Dendritic cell treated with granulocyte-macrophage colony-stimulating factor and Interleukin-4, amounts not matched to agents 40 ng/mL and 50 ng/mL, for 4 days (primary cell): ENCODE data around the gene RASEF.

Experiments
- H3K27ac Mint-ChIP-seq: one replicate; pipeline ENCODE4 v1.8.0; 2022; ENCODE audit warnings: mild to moderate bottlenecking, mixed read lengths
- H3K27me3 Mint-ChIP-seq: one replicate; pipeline ENCODE4 v1.8.0; 2022; ENCODE audit warnings: mild to moderate bottlenecking, mixed read lengths
- H3K36me3 Mint-ChIP-seq: one replicate; pipeline ENCODE4 v1.8.0; 2022; ENCODE audit warnings: low read depth, mixed read lengths
- H3K4me1 Mint-ChIP-seq: one replicate; pipeline ENCODE4 v1.8.0; 2022; ENCODE audit warnings: low read depth, mixed read lengths
- H3K4me3 Mint-ChIP-seq: one replicate; pipeline ENCODE4 v1.8.0; 2022; ENCODE audit warnings: mild to moderate bottlenecking, moderate library complexity, mixed read lengths
- H3K9me3 Mint-ChIP-seq: one replicate; pipeline ENCODE4 v1.8.0; 2022; ENCODE audit warnings: mixed read lengths
- intact Hi-C: fragments of 100-400 bp; cut with micrococcal nuclease; formaldehyde crosslinking; loops from one replicate; pipeline ENCODE4 v1.15.0; 2022

The RASEF gene

DNA sequence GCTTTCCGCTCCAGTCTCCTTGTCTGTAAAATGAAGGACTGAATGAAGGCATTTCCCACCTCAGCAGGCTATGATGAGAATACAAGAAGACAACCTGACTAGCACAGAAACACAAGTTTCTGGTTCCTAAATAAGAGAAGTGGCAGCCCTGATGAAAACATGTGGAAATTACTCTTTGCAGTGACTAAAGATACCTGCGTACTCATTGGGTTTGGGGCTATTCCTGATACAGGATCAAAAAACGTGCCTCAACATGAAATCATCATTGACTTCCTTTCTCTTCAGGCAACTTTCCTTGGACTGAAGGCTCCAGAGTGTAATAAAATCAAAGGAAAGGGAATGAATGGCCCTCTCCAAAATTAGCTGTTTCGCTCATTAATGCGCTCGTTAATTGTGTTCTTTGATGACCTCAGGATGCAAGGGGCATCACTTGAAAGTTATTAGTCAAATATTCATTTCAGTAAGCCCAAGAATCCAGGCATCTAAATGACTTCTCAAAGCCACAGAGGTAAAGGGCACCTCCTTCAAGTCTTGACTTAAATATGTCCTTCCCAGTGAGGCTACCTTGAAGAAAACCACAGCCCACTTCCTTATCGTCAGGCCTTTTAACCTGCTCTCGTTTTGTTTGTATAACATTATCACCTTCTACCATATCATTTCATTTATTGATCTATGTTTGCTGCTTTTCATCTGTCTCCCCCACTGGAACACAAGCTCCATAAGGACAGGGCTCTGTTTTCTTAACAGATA is 68.9 kb downstream of the RASEF start:
- Mint-ChIP-seq H3K27ac (no peak overlapping the region), H3K4me1 (no peaks in the 10 kb centered on the region), H3K36me3 (no peaks in the 10 kb centered on the region), H3K4me3 (no peak overlapping the region), H3K27me3 (no peaks in the 10 kb centered on the region), H3K9me3 (no peaks in the 10 kb centered on the region)
- intact Hi-C loops = no loop called here

DNA sequence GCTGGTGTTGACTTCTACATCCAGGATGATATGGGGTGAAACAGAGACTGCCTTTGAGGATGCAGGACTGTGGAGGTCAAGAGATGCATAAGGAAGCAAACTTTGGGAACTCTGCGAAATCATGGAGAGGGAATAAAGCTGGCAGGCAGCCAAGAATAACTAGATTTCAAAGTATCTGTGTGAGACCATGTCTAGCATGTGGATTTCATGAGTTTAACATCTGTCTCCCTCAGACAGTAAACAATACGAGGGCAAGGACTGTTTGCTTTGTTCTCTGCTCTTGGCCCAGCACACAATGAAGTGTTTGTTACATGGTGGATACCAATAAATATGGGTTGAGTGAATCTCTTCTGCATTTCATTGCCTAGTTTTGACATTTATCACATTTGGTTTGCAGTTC is 71.3 kb downstream of the RASEF start:
- intact Hi-C loops = no loop called here
- Mint-ChIP-seq H3K9me3 (no peaks in the 10 kb centered on the region), H3K4me3 (no peak overlapping the region)

DNA sequence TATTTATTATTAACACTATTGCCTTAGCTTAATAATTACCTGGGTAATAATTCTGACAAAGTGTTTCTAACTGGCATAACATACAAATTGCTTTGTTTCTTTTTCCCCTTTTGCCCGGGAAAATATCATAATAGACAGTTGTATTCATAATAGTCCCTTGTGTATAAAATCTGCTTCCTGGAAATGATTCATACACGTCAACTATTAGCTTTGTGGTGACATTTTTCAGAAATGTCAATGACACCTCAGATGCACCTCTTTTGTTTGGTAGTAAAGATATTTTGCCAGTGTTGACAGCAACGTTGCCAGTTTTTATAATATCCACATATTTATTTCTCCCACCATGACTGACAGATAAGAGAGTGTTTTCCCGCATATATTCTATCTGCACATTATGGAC is 73.0 kb downstream of the RASEF start:
- Mint-ChIP-seq H3K9me3 (peaks cover 14% of the 10 kb centered on the region), H3K4me1 (no peaks in the 10 kb centered on the region), H3K27ac (no peak overlapping the region), H3K4me3 (no peak overlapping the region), H3K36me3 (no peaks in the 10 kb centered on the region), H3K27me3 (no peaks in the 10 kb centered on the region)
- intact Hi-C loops = no loop called here

More for the DNA sequence above, 71.3 kb downstream of the RASEF start:
- H3K27me3 Mint-ChIP-seq = no peaks in the 10 kb centered on the region
- no peak overlapping the region for H3K27ac Mint-ChIP-seq
- H3K36me3 Mint-ChIP-seq = no peaks in the 10 kb centered on the region
- no peaks in the 10 kb centered on the region for H3K4me1 Mint-ChIP-seq

DNA sequence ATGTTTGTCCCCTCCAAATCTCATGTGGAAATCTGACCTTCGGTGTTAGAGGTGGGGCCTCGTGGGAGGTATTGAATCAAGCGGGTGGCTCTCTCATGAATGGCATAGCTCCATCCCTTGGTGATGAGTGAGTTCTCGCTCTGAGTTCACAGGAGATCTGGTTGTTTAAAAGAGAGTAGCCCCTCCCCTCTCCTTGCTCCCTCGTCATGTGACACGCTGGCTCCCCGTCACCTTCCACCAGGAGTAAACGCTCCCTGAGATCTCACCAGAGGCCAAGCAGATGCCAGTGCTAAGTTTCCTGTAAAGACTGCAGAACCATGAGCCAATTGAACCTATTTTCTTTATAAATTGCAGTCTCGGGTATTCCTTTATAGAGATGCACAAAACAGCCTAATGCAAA is 74.5 kb downstream of the RASEF start:
- no peaks in the 10 kb centered on the region for H3K27me3 Mint-ChIP-seq
- H3K4me3 Mint-ChIP-seq = no peak overlapping the region
- H3K36me3 Mint-ChIP-seq = no peaks in the 10 kb centered on the region
- no peaks in the 10 kb centered on the region for H3K4me1 Mint-ChIP-seq
- H3K9me3 Mint-ChIP-seq = peaks cover 17% of the 10 kb centered on the region
- H3K27ac Mint-ChIP-seq = no peak overlapping the region
- intact Hi-C loops = no loop called here

DNA sequence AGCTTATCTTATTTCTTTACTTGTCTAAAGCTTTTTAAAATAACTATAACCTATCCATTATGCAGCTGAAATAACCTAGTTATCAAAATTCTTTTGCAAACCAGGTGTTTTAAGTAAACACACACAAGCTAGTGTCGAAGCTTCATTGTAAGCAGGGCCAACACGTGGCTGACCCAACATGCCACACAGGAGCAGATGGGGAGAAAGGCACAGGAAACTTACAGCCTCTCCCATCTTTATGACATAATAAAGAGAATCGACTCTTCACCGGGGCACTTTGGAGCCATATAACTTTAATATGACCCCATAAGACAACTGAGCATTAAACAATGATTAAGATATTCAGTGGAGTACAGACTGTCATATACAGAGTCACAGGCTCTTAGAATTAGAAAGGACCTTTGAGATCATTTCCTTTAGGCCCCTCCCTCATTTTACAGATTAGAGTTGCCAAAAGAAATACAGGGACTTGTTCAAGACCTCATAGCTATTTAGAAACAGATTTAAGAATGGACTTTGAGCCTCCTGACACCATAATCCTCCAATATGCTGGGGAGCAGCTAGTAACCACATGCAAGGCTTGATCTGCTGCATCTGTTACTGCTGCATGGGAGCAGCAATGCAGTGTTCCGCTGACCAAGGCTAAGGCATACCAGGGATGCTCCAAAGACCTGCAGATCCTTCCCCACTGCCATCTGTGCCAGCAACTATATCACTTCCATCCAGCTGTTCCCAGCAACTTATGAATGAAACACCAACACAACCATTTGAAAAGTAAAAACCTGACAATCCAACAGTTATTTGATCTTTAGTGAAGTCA is 75.4 kb downstream of the RASEF start:
- H3K27ac Mint-ChIP-seq = no peak overlapping the region
- no peaks in the 10 kb centered on the region for H3K4me1 Mint-ChIP-seq
- H3K36me3 Mint-ChIP-seq = no peaks in the 10 kb centered on the region
- H3K4me3 Mint-ChIP-seq = no peak overlapping the region
- H3K9me3 Mint-ChIP-seq = peaks cover 17% of the 10 kb centered on the region
- intact Hi-C loops = no loop called here
- H3K27me3 Mint-ChIP-seq = no peaks in the 10 kb centered on the region

DNA sequence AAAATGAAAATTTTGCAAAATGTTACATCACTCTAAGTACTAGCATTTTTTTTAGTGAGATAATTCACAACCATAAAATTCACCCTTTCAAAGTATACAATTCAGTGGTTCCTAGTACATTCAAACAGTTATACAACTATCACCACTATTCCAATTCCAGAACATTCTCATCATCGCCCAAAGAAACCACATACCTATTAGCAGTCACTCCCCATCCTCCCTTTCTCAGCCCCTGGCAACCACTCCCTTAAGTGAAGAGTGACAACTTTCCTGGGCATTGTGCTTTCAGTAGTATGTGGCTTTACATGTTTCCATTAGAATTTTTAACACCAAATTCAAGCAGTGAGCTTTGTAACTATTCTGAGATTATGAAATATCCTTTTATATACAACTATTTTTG is 81.4 kb downstream of the RASEF start:
- Mint-ChIP-seq H3K27ac (no peak overlapping the region), H3K4me3 (no peak overlapping the region), H3K9me3 (peaks cover 25% of the 10 kb centered on the region), H3K36me3 (no peaks in the 10 kb centered on the region), H3K27me3 (no peaks in the 10 kb centered on the region), H3K4me1 (no peaks in the 10 kb centered on the region)
- intact Hi-C loops = no loop called here

DNA sequence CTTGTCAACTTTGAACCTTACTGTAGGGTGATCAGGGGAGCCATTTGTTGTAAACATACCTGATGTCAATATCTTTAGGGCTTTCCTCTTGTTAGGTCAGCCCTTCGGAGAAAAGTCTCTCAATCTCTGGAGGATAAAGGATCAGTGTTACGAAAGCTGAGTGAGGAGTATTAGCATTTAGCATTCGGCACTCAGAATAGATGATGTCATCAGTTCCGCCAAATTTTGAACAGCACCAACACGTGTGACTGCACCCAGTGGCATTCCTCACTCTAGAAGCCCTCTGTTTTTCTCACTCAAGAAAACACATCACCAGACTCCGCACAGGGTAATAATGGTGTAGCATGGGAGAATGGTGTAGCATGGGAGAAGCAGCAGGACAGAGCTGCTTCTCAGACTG is 87.8 kb downstream of the RASEF start:
- Mint-ChIP-seq H3K4me1 (no peaks in the 10 kb centered on the region), H3K4me3 (no peak overlapping the region), H3K27ac (no peak overlapping the region), H3K27me3 (no peaks in the 10 kb centered on the region), H3K36me3 (no peaks in the 10 kb centered on the region), H3K9me3 (peaks cover 8% of the 10 kb centered on the region)
- intact Hi-C loops = no loop called here

DNA sequence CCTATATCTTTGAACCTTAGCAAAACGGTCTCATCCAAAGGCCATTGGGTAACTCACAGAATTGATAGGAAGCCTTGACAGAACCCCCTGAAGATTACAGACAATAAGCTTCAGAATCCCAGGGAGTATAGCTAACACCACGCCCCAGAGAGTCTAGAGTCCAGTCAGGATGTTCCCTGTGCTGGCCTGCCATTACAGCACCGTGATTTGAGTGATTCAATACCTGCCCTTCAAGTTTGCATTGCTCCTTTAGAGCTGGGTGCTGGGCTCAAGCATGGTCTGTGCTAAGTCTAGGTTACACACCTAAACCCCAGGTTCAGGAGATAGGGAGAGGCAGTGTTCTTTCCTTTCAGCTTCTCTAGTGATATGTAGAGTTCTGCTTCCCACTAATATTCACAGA is 90.5 kb downstream of the RASEF start:
- intact Hi-C loops = no loop called here

DNA sequence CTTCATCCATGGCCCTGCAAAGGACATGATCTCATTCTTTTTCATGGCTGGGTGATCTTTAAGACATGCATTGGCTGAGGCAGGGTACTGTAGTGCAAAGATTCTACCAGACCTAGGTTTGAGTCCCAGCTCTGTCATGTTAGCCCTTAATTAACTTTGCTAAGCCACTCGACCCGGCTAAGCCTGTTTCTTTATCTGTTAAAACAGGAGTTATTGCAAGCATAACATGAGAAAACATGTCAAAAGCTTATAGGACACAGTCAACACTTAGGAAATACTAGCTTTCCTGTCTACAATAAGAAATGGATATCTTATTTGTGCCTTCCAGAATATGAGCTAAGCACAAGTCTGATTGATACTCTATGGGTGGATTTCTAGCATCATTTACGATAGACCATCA is 92.6 kb downstream of the RASEF start:
- H3K27me3 Mint-ChIP-seq = no peaks in the 10 kb centered on the region
- intact Hi-C loops = no loop called here
- no peak overlapping the region for H3K4me3 Mint-ChIP-seq
- H3K36me3 Mint-ChIP-seq = no peaks in the 10 kb centered on the region
- no peaks in the 10 kb centered on the region for H3K4me1 Mint-ChIP-seq
- no peak overlapping the region for H3K27ac Mint-ChIP-seq
- no peaks in the 10 kb centered on the region for H3K9me3 Mint-ChIP-seq

More for the DNA sequence above, 90.5 kb downstream of the RASEF start:
- no peaks in the 10 kb centered on the region for H3K4me1 Mint-ChIP-seq
- H3K9me3 Mint-ChIP-seq = peaks cover 8% of the 10 kb centered on the region
- no peak overlapping the region for H3K4me3 Mint-ChIP-seq
- no peaks in the 10 kb centered on the region for H3K36me3 Mint-ChIP-seq
- H3K27ac Mint-ChIP-seq = no peak overlapping the region
- H3K27me3 Mint-ChIP-seq = no peaks in the 10 kb centered on the region

DNA sequence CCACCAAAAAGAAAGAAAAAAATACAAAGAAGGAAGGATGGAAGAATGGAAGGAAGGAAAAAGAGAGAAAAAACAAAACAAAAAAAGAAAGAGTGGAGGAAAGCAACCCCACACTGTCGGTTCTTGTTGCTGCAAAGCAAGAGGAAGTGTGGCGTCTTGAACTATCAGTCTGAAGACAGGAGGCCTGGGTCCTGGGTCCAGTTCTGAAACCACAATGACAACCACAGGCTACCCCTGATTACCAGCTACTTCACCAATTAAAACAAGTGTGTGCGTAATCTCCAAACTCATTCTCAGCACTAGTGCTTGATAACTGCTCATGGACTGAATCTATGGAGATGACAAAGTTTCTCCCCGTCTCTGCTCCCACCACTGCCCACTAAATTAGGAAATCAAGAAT is 93.7 kb downstream of the RASEF start:
- no peaks in the 10 kb centered on the region for H3K9me3 Mint-ChIP-seq
- no peaks in the 10 kb centered on the region for H3K27me3 Mint-ChIP-seq
- H3K4me3 Mint-ChIP-seq = no peak overlapping the region
- no peak overlapping the region for H3K27ac Mint-ChIP-seq
- no peaks in the 10 kb centered on the region for H3K36me3 Mint-ChIP-seq
- no peaks in the 10 kb centered on the region for H3K4me1 Mint-ChIP-seq
- intact Hi-C loops = no loop called here

DNA sequence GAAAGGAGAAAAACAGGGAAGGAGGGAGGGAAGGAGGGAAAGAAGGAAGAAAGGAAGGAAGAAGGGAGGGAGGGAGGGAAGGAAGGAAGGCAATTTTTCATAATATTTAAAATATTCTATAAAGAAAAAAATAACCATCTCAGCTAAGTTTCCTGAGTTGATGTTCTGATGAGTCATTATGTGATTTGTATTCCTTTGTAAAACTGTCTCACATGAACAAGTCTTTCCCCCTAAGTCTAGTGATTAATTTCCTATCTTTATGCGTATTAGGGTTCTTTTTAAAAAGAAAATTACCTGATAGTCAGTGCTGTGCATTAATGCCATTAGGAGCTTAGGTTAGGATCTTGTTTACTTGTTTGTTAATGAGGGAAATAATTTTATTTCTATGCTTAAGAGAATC is 94.1 kb downstream of the RASEF start:
- intact Hi-C loops = no loop called here
- no peaks in the 10 kb centered on the region for H3K27me3 Mint-ChIP-seq

DNA sequence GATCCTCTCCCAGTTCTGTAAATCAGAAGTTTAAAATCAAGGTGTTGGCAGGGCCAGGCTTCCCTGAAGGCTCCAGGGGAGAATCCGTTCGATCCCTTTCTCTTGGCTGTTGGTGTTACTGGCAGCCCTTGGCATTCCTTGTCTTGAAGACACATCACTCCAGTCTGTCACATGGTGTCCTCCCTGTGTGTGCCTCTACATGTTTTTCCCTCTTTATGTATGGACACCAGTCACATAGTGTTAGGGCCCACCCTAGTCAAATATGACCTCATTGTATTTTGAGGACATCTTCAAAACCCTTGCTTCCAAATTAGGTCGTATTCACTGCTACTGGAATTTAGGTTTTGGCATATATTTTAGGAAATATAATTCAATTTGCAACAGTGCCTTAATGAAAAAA is 94.6 kb downstream of the RASEF start:
- no peak overlapping the region for H3K4me3 Mint-ChIP-seq
- H3K9me3 Mint-ChIP-seq = no peaks in the 10 kb centered on the region
- no peaks in the 10 kb centered on the region for H3K4me1 Mint-ChIP-seq
- H3K36me3 Mint-ChIP-seq = no peaks in the 10 kb centered on the region
- no peaks in the 10 kb centered on the region for H3K27me3 Mint-ChIP-seq
- intact Hi-C loops = no loop called here
- H3K27ac Mint-ChIP-seq = no peak overlapping the region

More for the DNA sequence above, 94.1 kb downstream of the RASEF start:
- H3K4me1 Mint-ChIP-seq = no peaks in the 10 kb centered on the region
- H3K9me3 Mint-ChIP-seq = no peaks in the 10 kb centered on the region
- no peak overlapping the region for H3K27ac Mint-ChIP-seq
- no peak overlapping the region for H3K4me3 Mint-ChIP-seq
- no peaks in the 10 kb centered on the region for H3K36me3 Mint-ChIP-seq

DNA sequence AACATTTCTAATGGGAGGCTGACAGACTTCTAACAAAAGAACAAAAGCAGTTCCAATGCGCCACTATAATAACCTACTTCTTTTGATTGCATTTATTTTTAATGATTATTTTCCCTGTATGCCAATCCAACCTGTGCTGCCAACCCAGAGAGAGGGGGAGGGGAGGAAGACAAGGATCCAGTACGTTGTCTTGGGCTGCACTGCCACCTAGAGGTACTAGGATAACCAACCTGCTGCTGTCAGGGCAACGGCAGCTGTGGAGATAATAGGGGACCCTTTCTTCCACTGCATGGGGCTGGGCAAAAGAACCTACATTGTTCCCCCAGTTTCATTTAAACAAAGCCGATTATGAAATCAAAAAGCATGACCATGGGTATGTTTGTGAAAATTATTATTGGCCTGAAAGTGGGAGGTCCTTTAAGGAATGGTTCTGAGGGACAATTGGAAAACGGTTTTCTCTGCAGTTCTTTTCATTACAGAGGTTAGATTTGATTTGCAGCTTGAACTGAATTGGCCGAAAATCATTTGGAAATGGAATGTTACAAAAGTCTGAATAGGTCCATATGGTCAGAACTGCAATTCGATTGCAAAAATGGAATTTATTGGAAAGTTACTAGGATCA is 101.3 kb downstream of the RASEF start:
- intact Hi-C loops = no loop called here
- Mint-ChIP-seq H3K4me3 (no peak overlapping the region), H3K36me3 (no peaks in the 10 kb centered on the region), H3K27ac (no peak overlapping the region), H3K9me3 (no peaks in the 10 kb centered on the region), H3K27me3 (no peaks in the 10 kb centered on the region), H3K4me1 (no peaks in the 10 kb centered on the region)
